Measurements from ENCODE around the gene LMCD1.
"Not testable (repeated sequence)": the region's sequence is repeated elsewhere in the genome, so short reads cannot be mapped to it uniquely, and the experiment has no call there.

Gene LMCD1

DNA sequence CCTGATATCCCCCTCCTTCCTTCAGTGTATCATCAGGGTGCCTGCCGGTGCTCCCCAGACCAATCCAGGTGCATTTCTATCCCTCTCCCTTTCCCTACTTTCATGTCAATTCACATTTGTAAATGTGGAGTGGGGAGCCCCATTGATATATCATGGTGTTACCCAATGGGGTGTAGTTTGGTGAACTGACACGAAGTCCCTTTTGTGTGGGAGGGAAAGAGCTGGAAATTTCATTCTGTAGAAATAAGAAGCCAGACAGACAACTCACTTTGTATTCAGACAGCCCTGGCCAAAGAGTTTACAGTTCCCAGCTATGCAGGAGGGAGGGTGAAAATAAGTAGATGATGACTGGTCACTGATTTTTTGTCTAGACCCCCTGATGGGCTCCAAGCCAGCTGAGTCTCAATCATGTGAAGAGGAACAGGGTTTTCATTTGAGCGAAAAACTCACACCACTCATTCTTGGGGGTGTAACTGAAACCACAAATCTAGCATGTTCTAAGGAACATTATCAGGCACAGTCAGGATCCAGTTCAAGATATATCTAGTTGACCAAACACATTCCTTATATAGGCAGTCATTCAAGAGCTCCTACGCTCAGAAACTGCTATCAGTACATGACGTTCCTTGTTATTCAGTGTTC is 58.9 kb downstream of the LMCD1 start:
- DNase-seq (ENCODE audit: low read depth in 2 of 2) = no peak

DNA sequence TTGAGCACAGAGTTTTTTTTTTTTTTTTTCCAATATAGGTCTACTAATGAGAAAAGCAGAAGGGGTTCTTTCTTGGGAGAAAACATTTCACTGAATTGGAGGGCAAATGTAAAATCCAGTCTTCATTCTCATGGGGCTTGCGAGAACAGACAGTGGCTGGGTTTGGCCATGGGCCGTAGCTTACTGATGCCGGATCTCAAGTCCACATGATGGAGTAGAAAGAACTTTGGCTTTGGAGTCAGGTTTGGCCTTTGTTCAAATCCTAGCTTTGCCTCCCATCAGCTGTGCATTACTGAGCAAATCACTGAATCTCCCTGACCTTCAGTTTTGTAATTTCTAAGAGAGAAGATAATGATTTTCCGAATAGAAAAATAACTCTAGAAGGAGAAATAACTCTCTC is 59.7 kb downstream of the LMCD1 start:
- no peak for DNase-seq (ENCODE audit: low read depth in 2 of 2)

DNA sequence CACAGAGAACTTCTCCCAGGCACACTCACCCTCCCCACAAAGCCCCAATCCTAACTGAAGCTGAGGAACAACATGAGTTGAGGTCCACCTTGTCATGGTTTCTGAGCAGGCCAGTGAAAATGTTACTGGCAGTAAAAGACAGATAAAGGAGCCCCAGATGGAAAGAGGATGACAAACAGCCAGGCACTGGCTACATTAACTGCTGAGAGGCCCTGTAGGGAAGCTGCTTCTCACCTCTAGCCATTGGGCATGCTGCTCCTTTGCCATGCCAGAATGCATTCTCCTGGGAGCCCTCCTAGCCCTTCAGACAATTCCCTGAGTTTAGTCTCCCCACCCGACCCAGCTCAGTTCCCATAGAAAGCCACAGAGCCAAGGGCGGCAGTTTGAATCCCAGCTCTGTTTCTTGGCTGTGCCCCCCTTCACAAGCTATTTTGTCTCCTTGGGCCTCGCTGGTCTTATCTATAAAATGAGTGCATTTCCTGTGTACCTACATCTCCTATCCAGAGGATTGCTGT is 60.5 kb downstream of the LMCD1 start:
- DNase-seq (ENCODE audit: low read depth in 2 of 2) = no peak

DNA sequence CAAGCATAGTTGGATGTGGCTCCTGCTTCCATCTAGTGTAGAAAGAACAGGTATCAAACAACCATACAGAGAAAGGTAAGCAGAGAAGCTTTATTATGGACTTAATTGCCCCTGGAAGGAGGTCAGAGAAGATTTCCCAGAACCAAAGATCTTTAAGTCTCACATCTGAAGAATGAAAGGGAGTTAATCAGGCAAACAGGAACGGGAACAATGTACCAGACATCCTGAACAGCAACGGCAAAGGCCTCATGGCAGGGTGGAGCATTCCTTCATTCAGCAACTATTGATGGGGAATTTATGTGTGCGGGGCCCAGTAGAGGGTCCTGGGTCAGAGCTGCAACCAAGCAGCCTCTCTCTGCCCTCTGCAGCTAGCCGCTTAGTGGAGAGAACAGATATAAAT is 61.5 kb downstream of the LMCD1 start:
- no peak for DNase-seq (ENCODE audit: low read depth in 2 of 2)

DNA sequence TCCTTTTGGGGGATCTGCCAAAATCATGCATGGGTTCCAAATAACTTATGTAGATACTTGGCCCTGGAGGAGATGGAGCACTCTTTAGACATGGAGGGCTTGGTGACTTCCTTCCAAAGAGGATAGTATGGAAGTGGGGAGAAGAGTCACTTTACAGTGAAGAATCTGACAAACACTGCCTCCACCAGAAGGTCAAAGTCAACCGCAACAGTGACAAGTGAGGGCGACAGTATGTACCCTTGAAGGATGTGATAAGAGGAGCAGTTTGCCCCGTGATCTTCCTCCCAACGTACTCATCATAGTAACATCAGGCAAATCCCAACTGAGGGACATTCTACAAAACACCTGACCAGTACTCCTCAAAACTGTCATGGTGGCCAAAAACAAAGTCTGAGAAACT is 62.0 kb downstream of the LMCD1 start:
- DNase-seq (ENCODE audit: low read depth in 2 of 2) = no peak

DNA sequence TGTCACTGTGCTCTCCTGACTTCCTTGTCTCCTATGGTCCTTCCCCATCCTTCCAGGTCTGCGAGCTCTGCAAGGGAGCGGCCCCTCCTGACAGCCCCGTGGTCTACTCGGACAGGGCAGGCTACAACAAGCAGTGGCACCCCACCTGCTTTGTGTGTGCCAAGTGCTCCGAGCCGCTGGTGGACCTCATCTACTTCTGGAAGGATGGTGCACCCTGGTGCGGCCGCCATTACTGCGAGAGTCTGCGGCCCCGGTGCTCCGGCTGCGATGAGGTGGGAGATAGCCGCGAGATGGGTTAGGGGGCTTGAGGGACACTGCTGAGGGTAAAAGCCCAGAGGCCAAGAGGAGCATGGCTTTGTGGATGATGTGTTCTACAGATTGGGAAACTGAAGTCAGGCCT is 63.8 kb downstream of the LMCD1 start:
- no peak for DNase-seq (ENCODE audit: low read depth in 2 of 2)

DNA sequence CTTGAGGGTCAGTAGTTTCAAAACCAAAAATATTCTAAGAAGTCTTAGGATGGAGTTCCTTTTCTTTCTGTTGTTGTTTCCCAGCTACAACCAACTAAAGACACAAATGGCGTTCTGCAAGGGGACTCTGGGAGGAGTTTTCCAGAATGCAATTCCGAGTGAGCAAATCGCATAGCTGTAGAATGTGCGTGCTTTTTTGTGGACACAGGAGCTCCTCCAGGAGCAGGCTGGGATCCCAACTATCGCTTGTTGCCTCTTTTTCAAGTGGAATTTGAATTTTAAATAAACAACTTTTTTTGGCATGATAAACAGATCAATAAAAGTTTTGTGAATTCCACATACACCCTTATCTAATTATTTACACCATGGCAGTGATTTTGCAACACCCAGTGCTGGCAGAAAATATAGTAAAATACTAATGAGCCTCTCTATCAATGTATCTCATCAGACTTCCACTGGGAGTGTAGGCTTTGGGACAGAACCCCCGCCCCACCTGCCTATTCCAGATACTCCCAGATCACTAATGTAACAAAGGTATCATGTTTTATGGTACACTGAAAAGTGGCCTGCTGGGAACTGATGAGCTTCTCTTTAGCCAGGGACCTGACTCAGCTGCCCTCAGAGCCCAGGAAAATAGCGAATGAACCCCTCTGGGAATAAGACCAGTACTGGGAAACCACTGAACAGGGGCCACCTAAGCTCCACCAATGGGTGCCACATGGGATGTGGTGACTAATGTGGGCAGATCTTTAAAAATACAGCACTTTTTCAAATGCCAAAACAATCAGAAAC is 66.4 kb downstream of the LMCD1 start:
- DNase-seq (ENCODE audit: low read depth in 2 of 2) = no peak

DNA sequence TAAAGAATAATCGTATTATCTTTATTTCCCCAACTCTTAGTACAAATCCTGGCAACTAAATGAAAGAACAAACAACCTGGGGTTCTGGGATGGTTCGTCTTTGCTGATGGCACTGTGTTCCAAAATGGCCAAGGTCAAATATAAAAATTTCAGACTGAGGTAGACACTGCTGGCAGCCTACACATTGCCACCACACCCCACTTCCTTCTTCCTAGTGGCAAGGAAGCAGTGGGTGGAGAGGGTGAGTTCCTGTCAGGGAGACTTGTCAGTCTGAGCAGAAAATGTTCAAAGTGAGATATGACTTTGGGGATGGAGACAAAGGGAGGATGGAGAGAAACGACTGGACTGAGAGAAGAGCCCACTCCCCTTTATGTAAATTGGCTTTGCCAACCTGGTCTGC is 69.6 kb downstream of the LMCD1 start:
- no peak for DNase-seq (ENCODE audit: low read depth in 2 of 2)

DNA sequence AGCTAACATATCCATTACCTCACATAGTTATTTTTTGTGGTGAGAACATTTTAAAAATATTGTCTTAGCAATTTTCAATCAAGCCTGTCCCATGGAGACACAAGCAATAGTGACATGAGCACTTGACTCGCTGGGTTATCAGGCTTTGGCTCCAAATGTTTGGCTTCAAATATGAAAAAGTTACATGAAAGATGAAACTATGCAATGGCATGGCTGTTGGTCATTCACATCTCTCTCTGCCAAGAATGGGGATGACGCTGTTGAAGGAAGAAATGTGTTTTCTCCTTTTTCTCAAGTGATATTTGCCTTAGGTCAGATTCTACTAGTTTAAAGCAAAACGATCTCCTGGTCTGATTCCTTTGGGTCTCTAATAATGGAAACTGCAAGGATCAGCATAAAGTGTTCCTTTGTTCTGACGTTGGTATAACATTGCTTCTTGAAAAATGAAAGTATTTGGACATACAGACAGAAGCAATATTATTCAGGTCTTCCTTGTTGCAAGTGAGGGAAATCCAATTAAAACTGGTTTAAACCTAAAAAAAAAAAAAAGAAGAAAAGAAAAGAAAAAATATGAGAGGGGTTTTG is 71.8 kb downstream of the LMCD1 start:
- no peak for DNase-seq (ENCODE audit: low read depth in 2 of 2)

DNA sequence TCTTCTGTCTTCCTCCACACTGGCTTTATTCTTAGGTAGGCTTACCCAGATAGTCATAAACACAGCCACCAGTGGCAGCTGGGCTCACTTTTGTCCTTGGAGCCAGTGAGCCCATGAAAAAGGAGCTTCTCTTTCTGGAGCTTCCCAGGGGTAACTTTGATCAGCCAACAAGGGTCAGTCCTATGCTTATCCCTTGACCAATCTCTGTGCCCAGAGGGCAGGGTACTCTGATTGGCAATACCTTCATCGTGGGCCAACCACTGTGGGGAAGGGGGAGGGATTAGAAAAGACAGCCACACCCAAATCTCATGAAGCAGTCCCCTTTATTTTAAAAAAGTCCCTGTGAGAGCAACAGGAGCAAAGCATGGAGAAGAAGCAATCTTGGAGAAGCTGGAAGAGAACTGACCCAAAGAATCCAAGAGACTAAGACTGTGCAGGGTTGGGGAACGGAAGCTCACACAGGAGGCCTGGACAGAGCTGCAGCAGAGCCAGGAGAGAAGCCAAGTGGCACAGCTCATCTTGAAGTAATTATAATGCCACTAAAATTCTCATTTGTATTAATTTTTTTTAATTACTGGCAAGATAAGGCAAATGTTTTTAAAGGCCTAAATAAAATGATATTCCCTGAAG is 72.5 kb downstream of the LMCD1 start:
- DNase-seq (ENCODE audit: low read depth in 2 of 2) = no peak

DNA sequence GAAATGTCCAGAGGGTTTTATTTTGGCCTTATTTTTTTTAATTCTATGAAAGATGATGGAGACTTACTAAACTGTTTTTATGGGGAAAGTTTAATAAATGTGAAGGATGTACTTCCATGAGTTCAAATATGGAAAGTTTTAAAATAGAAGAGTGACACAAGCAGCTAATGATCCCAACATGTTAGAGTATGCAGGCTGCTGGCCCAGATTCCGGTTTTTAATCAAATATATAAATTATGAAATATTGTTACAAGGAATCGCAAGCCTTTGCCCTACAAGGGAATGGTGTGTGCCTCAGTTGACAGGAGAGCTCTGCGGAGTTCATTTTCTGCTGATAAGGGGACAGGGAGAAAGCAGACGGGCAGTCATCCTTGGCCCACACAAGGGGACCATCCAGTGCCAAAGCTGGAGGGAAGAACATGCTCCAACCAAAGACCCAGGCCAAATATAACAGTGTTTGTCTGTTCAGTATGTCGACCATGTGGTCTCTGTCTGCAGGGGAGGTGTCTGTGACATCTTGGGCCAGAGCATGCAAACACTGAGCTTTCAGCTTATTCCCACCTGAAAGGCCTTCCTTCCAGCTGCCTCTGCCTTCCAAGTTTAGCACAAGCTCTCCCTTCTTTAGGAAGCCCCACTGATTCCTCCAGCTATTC is 73.2 kb downstream of the LMCD1 start:
- no peak for DNase-seq (ENCODE audit: low read depth in 2 of 2)

DNA sequence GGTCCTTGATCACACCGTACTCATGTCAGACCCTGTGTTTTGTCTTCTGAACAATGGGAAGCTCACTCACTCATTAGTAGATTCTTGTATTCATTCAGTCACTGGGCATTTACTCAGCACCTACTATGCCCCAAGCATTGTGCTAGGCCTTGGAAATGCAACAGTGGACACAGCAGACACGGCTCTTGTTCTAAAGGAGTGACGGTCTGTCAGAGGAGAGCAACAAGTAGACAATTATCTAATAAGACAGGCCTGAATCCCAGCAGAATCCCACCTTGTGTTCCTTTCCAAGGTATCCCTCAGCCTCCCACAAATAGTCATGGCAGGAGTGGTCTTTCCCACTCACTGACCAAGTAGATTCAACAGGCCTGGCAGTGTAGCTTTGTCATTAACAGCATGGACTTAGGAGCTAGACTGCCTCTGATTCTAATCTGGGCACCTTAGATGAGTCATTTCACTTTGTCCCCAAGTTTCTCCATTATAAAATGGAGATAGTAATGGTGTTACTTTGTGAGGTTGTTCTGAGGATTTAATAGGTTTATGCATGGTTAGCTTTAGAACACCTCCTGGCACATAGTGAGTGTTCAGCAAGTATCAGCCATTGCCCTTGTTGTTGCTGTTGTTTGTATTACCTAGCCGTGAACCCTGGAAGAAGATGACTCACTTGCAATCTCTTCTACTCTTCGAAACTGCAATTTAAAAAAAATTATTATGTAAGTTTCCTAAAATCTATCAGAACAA is 73.9 kb downstream of the LMCD1 start:
- no peak for DNase-seq (ENCODE audit: low read depth in 2 of 2)

DNA sequence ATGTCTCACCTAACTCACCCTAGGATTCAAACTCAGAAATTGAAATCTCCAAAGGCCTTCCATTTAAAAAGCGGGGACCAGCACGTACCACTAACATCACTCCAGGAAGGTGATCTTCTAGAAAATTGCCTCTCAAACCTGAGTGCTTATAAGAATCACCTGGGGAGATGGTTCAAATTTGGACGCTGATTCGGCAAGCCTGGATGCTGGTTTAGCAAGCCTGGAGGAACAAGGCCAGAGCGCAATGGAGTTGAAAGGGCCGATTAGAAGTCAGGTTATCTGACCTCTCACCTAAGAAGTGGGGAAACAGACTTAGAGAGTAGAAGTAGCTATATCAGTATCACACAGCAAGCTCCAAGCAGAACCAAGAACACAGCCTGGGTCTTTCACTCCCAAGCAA is 74.8 kb downstream of the LMCD1 start:
- no peak for DNase-seq (ENCODE audit: low read depth in 2 of 2)

DNA sequence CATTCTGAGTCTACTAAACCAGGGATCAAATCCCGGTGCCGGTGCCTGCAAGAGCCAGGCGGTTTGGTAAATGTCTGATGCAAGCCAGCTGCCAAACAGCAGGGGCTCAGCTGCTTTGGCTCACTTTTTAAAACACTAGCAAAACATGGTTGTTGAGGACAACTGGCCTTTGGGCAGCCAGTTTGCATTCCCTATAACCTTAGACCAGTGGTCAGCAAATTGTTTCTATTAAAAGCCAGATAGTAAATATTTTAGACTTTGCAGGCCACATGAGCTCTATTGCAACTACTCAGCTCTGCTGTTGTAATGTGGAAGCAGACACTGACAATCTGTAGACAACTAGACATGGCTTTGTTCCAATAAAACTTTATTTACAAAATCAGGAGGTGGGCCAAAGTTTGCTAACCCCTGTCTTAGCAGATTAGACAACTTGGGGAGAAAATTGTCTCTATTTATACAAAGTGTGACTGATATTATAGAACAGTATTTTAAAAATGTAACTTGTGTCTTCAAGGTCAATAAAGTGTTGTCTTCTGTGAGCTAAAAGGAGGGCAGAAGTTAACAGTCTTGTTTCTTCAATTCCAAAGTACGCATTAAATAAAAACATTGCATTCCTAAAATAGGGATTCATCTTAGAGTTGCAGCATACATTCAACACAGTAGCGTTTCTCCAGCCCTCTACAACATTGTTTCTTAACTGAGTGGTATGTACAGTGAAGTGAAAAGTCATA is 75.4 kb downstream of the LMCD1 start:
- DNase-seq (ENCODE audit: low read depth in 2 of 2) = no peak

DNA sequence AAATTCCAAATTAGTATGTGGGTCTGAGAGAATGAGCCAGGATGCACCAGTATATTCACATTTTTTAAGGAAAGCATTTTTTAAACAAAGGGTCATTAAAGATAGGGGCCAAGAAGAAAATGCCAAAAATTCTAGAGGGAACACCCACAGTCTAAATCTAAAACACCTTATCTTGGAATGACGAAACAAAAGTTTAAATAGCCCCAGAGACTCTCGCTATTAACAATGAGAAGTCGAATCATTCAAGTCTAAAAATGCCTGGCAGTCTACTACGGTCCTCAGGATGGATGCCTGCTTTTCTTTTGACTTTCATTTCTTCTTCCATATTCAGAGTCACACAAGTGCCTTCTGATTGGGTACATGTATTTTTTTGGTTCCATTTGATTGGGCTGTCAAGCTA is 76.7 kb downstream of the LMCD1 start:
- DNase-seq (ENCODE audit: low read depth in 2 of 2) = no peak

DNA sequence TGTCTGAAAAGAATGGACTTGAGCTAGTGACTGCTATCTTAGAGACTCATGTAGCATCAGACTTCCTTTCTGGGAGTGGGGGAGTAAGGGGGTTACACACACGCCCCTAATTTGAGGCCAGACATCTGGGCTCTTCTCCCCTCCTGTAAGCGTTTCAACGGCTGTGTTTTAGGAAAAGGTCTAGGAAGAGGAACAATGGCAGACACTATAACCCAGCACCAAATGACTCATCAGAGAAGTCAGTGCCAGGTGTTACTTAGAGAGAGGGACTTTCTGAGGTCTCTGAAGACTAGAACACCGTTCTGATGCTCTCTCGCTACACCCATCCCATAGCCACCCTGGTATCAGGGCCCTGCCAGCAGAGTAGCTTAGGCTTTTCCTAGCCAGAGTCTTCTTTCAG is 77.5 kb downstream of the LMCD1 start:
- DNase-seq (ENCODE audit: low read depth in 2 of 2) = no peak

DNA sequence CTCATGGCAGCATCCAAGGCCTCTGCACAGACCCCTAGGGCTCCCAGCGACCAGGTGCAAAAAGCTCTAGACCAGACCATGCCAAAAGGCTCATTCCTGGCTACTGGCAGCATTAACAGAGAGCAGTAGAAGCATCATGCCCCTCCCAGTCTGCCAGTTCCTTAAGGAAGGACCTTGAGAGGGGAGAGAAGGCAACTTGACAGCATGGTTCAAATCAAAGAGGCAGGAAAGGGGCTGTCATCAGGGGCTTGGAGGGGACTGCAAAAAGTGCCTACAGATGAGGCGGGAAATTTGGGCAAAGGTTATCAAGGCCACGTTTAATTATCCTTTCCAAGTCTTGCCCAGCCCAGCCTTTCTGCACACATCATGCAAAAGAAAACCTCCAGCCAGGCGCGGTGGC is 78.3 kb downstream of the LMCD1 start:
- DNase-seq (ENCODE audit: low read depth in 2 of 2) = no peak

DNA sequence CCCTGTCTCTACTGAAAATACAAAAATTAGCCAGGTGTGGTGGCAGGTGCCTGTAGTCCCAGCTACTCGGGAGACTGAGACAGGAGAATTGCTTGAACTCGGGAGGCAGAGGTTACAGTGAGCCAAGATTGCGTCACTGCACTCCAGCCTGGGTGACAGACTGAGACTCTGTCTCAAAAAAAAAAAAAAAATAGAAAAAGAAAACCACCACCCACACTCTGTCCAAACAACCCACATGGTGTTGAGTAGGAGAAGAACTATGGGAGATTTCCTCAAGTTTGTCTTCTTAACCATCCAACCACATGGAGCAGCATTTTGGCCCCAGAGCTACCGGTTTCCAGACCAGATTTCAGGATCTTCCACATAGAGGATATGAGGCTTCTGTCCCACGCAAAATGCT is 78.8 kb downstream of the LMCD1 start:
- not testable (repeated sequence) for DNase-seq (ENCODE audit: low read depth in 2 of 2)

DNA sequence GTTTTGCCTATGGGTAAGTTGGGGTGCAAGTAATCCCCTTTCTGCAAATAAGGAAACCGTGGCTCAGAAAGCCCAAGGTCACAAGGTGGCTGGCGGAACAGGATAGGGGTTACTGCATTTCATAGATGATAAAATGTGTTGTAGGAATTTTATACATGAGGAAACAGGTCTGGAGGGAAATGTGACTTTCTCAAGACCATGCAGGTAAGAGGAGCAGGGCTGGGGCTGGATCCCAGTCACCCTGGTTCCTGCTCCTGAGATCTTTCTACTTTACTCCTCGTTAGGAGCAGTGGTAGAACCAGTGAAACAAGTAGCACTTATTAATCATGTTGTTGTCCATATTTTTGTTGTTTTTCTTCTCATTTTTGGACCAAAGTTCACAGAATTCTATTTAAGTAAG is 79.8 kb downstream of the LMCD1 start:
- no peak for DNase-seq (ENCODE audit: low read depth in 2 of 2)

DNA sequence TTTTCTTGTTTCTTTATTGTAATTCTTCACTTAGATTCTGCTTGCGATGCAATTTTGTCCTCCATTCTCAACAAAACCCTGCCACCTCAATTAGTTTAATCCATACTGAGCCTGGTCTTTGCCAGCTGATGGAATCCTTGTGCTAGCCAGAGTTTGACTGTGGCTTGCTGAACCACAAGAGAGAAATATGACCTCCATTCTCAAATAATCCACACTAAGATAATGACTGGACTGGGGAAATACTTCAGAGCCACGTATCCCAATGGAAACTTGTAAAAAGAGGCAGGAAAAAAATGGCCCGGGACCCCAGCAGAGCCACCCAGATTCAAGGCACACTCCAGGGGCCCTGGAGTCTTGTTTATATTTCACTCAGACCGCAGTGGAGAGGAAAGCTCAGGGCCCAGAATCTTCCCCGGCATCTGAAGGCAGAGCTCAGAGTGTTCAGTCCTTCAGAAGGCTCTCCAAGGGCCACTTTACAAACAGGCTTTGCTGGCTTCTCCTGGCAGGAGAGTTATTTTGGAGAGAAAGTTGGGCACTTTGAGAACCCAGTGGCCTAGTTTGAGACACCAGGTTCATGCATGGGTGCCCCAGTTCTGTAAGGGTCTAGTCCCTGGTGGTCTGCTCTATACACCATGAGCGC is 80.3 kb downstream of the LMCD1 start:
- no peak for DNase-seq (ENCODE audit: low read depth in 2 of 2)
